OCI-LY7 (cell line): ENCODE results near the gene SYNE3. TPM values are rescaled to one million over a fixed set of nuclear protein-coding genes. Genes with fewer than 3 reads are reported as not detected.

Source experiments
- BruUV-seq: library from RNA; stranded (reverse); fragments of 400-500 nt; replicated peaks from 2 replicates; lab custom pipeline; 2021; lab: Mats Ljungman, UMichigan
- CTCF ChIA-PET: fragments of 300-600 bp; sonication (Branson Sonifier 250); formaldehyde crosslinking; loops from one replicate; lab custom pipeline; 2022; ENCODE audit warnings: antibody characterized with exemption; ENCODE audit not compliant: unreplicated experiment; lab: Charles Lee
- POLR2A ChIA-PET: fragments of 300-600 bp; sonication (Branson Sonifier 250); formaldehyde crosslinking; loops from one replicate; lab custom pipeline; 2022; ENCODE audit warnings: antibody characterized with exemption; lab: Charles Lee
- DNase-seq: peaks from one replicate; pipeline ENCODE4 v3.0.0-alpha.2; 2015; ENCODE audit warnings: low spot score
- H2AFZ ChIP-seq: fragments of 200-600 bp; sonication (generic), shearing (Covaris generic); 2 replicates; pipeline ENCODE4 v1.6.1; 2014; ENCODE audit warnings: mild to moderate bottlenecking, antibody characterized with exemption, low read length, moderate library complexity
- H3K27ac ChIP-seq: fragments of 200-600 bp; sonication (generic); 2 replicates; pipeline ENCODE4 v1.5.1; 2014; ENCODE audit warnings: mixed run types, low read depth, mild to moderate bottlenecking, moderate library complexity, low read length, inconsistent platforms; ENCODE audit not compliant: poor library complexity, severe bottlenecking
- H3K36me3 ChIP-seq: fragments of 200-600 bp; sonication (generic); 2 replicates; pipeline ENCODE4 v1.6.1; 2014; ENCODE audit warnings: mild to moderate bottlenecking, antibody characterized with exemption, low read length, moderate library complexity, mixed read lengths; ENCODE audit not compliant: insufficient read depth
- H3K4me1 ChIP-seq: fragments of 200-600 bp; sonication (generic); 2 replicates; pipeline ENCODE4 v1.5.1; 2014; ENCODE audit warnings: mild to moderate bottlenecking, low read length; ENCODE audit not compliant: insufficient read depth, poor library complexity, severe bottlenecking
- H3K4me2 ChIP-seq: fragments of 200-600 bp; sonication (generic); 2 replicates; pipeline ENCODE4 v1.6.1; 2014; ENCODE audit warnings: mild to moderate bottlenecking, low read length
- H3K4me3 ChIP-seq: fragments of 200-600 bp; sonication (generic); 2 replicates; pipeline ENCODE4 v1.5.1; 2014; ENCODE audit warnings: mild to moderate bottlenecking, low read depth, low read length; ENCODE audit not compliant: poor library complexity, severe bottlenecking
- H3K79me2 ChIP-seq: fragments of 200-600 bp; sonication (generic); 2 replicates; pipeline ENCODE4 v1.6.1; 2016; ENCODE audit warnings: low read depth, mild to moderate bottlenecking, low read length, moderate library complexity, mixed read lengths; ENCODE audit not compliant: insufficient read depth
- H3K9me2 ChIP-seq: fragments of 200-600 bp; sonication (generic); 2 replicates; pipeline ENCODE4 v1.6.1; 2016; ENCODE audit warnings: mild to moderate bottlenecking, low read length, mixed read lengths; ENCODE audit not compliant: insufficient read depth
- H3K9me3 ChIP-seq: fragments of 200-600 bp; sonication (generic); 2 replicates; pipeline ENCODE4 v1.6.1; 2014; ENCODE audit warnings: mild to moderate bottlenecking, mixed run types, low read length, mixed read lengths
- H4K20me1 ChIP-seq: fragments of 200-600 bp; sonication (generic); 2 replicates; pipeline ENCODE4 v1.6.1; 2014; ENCODE audit warnings: mild to moderate bottlenecking, antibody characterized with exemption, low read length, moderate library complexity, mixed read lengths; ENCODE audit not compliant: insufficient read depth
- EZH2phosphoT487 ChIP-seq: fragments of 200-600 bp; sonication (generic); IDR thresholded peaks from 2 replicates; pipeline ENCODE4 v1.6.1; 2018; ENCODE audit warnings: low read depth, borderline replicate concordance, mild to moderate bottlenecking, mixed run types, antibody characterized with exemption, low read length, moderate library complexity, mixed read lengths
- intact Hi-C: fragments of 100-400 bp; cut with micrococcal nuclease; formaldehyde crosslinking; loops from one replicate; pipeline ENCODE4 v1.10.0; 2022; ENCODE audit not compliant: unreplicated experiment
- total RNA-seq, 2 experiments: library from RNA; depleted of rRNA in 1 of 2; stranded (reverse); fragments of >200 nt in 1 of 2; shearing (Covaris generic) in 1 of 2; gene quantifications; 2 replicates each; pipeline ENCODE4 v1.2.3, GENCODE V29; 2014 to 2022
- TF ChIP-seq, protein P1 (sequence below): fragments of 200-600 bp; sonication (generic); conservative IDR thresholded peaks from 2 replicates; pipeline ENCODE4 v1.5.1; 2014; ENCODE audit warnings: mild to moderate bottlenecking, antibody characterized with exemption, low read length, moderate library complexity, mixed read lengths

The SYNE3 gene
- total RNA-seq, 2 experiments from 2014 or later = 0.60 to 4.1 TPM

DNA sequence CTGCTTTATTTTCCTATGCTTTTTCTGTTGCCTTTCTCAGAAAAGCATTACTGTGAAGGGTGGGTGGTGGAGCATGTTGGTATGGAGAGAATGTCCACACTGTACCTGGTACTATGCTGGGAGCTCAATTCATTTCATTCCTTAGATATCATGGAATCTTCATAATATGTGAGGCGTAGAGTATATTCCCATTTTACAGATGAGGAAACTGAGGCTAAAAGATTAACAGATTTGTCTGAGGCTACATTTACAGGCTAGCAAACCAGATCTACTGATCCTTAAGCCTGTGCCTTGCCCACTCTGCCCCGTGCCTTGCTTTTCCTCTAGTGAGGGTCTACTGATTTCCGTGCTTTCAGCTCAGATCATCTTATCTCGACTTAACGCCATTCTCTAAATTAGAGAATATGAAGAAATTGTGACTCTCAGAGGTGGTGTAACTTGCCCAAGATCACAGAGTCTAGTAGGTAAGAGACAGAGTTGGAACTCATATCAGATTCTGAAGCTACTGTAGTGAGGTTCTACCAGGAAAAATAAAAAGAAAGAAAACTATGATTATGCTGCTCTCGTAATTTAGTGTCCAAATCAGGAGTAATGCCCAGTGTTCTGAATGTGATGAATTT is 23.9 kb upstream of the SYNE3 start:
- POLR2A ChIA-PET = interaction anchor here (0.6 to 0.7 kb wide), 2 partner anchors 22 to 76 kb away, joined by 3 read pairs; no protein-coding TSS in a partner anchor
- intact Hi-C loops = no loop called here
- DNase-seq = no peak

GRCh38 chr14:95538801-95539509 is 22.5 kb upstream of the SYNE3 start:
- BruUV-seq = no TSS peak
- TF ChIP-seq EZH2phosphoT487 = no peak
- TF ChIP-seq, protein P1, sequence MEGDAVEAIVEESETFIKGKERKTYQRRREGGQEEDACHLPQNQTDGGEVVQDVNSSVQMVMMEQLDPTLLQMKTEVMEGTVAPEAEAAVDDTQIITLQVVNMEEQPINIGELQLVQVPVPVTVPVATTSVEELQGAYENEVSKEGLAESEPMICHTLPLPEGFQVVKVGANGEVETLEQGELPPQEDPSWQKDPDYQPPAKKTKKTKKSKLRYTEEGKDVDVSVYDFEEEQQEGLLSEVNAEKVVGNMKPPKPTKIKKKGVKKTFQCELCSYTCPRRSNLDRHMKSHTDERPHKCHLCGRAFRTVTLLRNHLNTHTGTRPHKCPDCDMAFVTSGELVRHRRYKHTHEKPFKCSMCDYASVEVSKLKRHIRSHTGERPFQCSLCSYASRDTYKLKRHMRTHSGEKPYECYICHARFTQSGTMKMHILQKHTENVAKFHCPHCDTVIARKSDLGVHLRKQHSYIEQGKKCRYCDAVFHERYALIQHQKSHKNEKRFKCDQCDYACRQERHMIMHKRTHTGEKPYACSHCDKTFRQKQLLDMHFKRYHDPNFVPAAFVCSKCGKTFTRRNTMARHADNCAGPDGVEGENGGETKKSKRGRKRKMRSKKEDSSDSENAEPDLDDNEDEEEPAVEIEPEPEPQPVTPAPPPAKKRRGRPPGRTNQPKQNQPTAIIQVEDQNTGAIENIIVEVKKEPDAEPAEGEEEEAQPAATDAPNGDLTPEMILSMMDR = no peak
- H3K4me3 ChIP-seq = no peak overlapping the region
- H4K20me1 ChIP-seq = peaks cover 20% of the 10 kb centered on the region; the same call in 1 of the 2 replicates
- H3K4me2 ChIP-seq = 0 out of 2 replicates have a peak overlapping the region, but pooled peaks have one; percentile 4
- intact Hi-C loops = loop anchor here (10.0 kb wide), 1 partner anchor 966 kb away; the partner anchor contains the start of gene PAPOLA
- DNase-seq = no peak
- peaks cover 85% of the 10 kb centered on the region for H3K79me2 ChIP-seq
- H3K9me3 ChIP-seq = no peaks in the 10 kb centered on the region
- no peak overlapping the region for H2AFZ ChIP-seq
- H3K4me1 ChIP-seq = peaks cover 27% of the 10 kb centered on the region
- no peak overlapping the region for H3K27ac ChIP-seq
- ChIA-PET POLR2A (interaction anchor here (0.8 to 1.5 kb wide), 2 partner anchors 94 to 101 kb away, joined by 3 to 4 read pairs; no protein-coding TSS in a partner anchor), CTCF (no interaction called here)
- H3K36me3 ChIP-seq = peaks cover 3% of the 10 kb centered on the region; the same call in 1 of the 2 replicates
- H3K9me2 ChIP-seq = no peaks in the 10 kb centered on the region

More for the DNA sequence above, 23.9 kb upstream of the SYNE3 start:
- no peak overlapping the region for H2AFZ ChIP-seq
- peaks cover 80% of the 10 kb centered on the region for H3K79me2 ChIP-seq
- TF ChIP-seq EZH2phosphoT487 = no peak
- TF ChIP-seq, protein P1 = no peak
- no peak overlapping the region for H3K27ac ChIP-seq
- peaks cover 17% of the 10 kb centered on the region; the same call in 1 of the 2 replicates for H3K36me3 ChIP-seq
- no peaks in the 10 kb centered on the region for H3K9me3 ChIP-seq
- CTCF ChIA-PET = no interaction called here
- BruUV-seq = no TSS peak
- H3K4me2 ChIP-seq = no peak overlapping the region
- H3K4me3 ChIP-seq = no peak overlapping the region
- H4K20me1 ChIP-seq = peaks cover 20% of the 10 kb centered on the region; the same call in 1 of the 2 replicates
- H3K9me2 ChIP-seq = no peaks in the 10 kb centered on the region
- H3K4me1 ChIP-seq = peaks cover 27% of the 10 kb centered on the region
